HEK293 (cell line): ENCODE results near the gene COMMD8.

Experiments
- CTCF ChIA-PET: fragments of 350-600 bp; formaldehyde crosslinking; extraction: SDS; loops from one replicate; lab custom pipeline; 2021; ENCODE audit warnings: antibody characterized with exemption; lab: Yijun Ruan, JAX
- POLR2A ChIA-PET: fragments of 300-600 bp; formaldehyde crosslinking; extraction: SDS; loops from one replicate; lab custom pipeline; 2020; ENCODE audit warnings: antibody characterized with exemption, inconsistent platforms; lab: Yijun Ruan, JAX
- H3K27ac ChIP-seq: fragments of 200-500 bp; sonication (Bioruptor generic); 2 replicates; pipeline ENCODE4 v1.5.1; 2014; ENCODE audit warnings: low read depth, low read length, control low read depth, inconsistent platforms; ENCODE audit errors: extremely low read depth
- H3K36me3 ChIP-seq, 2 experiments: fragments of 200-500 bp in 1 of 2; sonication (Bioruptor generic) in 1 of 2; 1 replicate in 1 of 2; 2 replicates in 1 of 2; pipeline ENCODE4 v1.5.1; 2014 to 2017; ENCODE audit warnings: inconsistent platforms in 2 of 2, low read length in 2 of 2; ENCODE audit not compliant: control insufficient read depth in 2 of 2, insufficient read depth in 1 of 2
- H3K4me1 ChIP-seq: fragments of 200-500 bp; sonication (Bioruptor generic); 2 replicates; pipeline ENCODE4 v1.5.1; 2014; ENCODE audit warnings: mild to moderate bottlenecking, low read length, inconsistent platforms; ENCODE audit not compliant: control insufficient read depth, insufficient read depth
- H3K4me3 ChIP-seq: 2 replicates; pipeline ENCODE4 v1.5.1; 2011; ENCODE audit warnings: low read depth, mild to moderate bottlenecking, control low read depth, low read length, moderate library complexity
- H3K9me3 ChIP-seq: fragments of 200-500 bp; sonication (Bioruptor generic); 2 replicates; pipeline ENCODE4 v1.5.1; 2014; ENCODE audit warnings: low read depth, low read length, inconsistent platforms; ENCODE audit not compliant: control insufficient read depth, insufficient read depth
- GLI4 ChIP-seq: fragments of 450-650 bp; formaldehyde crosslinking; IDR thresholded peaks from 2 replicates; pipeline ENCODE4 v1.5.1; 2016; ENCODE audit warnings: missing biosample characterization, missing genetic modification characterization
- HOXC10 ChIP-seq: sonication (generic); formaldehyde crosslinking; IDR thresholded peaks from 2 replicates; pipeline ENCODE4 v1.8.1; 2023; ENCODE audit warnings: mild to moderate bottlenecking, missing genetic modification reagents
- IKZF3 ChIP-seq: fragments of 450-650 bp; IDR thresholded peaks from 2 replicates; pipeline ENCODE4 v1.5.0; 2018; ENCODE audit warnings: missing biosample characterization, mild to moderate bottlenecking, missing genetic modification characterization, moderate library complexity
- MYNN ChIP-seq: fragments of 450-650 bp; formaldehyde crosslinking; IDR thresholded peaks from 2 replicates; pipeline ENCODE4 v1.5.1; 2016; ENCODE audit warnings: missing biosample characterization, missing genetic modification characterization, borderline replicate concordance
- PRDM10 ChIP-seq: fragments of 450-650 bp; formaldehyde crosslinking; IDR thresholded peaks from 2 replicates; pipeline ENCODE4 v1.5.1; 2016; ENCODE audit warnings: missing biosample characterization, missing genetic modification characterization
- ZBTB20 ChIP-seq: fragments of 450-650 bp; formaldehyde crosslinking; IDR thresholded peaks from 2 replicates; pipeline ENCODE4 v1.5.1; 2016; ENCODE audit warnings: missing biosample characterization, missing genetic modification characterization
- ZBTB21 ChIP-seq: fragments of 450-650 bp; formaldehyde crosslinking; IDR thresholded peaks from 2 replicates; pipeline ENCODE4 v1.5.1; 2017; ENCODE audit warnings: missing biosample characterization, missing genetic modification characterization
- ZEB2 ChIP-seq: fragments of 450-650 bp; formaldehyde crosslinking; IDR thresholded peaks from 2 replicates; pipeline ENCODE4 v1.5.1; 2016; ENCODE audit warnings: missing biosample characterization, missing genetic modification characterization
- ZFHX2 ChIP-seq: fragments of 450-650 bp; formaldehyde crosslinking; conservative IDR thresholded peaks from 2 replicates; pipeline ENCODE4 v1.5.1; 2016; ENCODE audit warnings: missing biosample characterization, missing genetic modification characterization
- ZNF114 ChIP-seq: fragments of 450-650 bp; formaldehyde crosslinking; IDR thresholded peaks from 2 replicates; pipeline ENCODE4 v1.5.0; 2017; ENCODE audit warnings: missing biosample characterization, missing genetic modification characterization
- ZNF138 ChIP-seq: fragments of 450-650 bp; formaldehyde crosslinking; IDR thresholded peaks from 2 replicates; pipeline ENCODE4 v1.5.1; 2016; ENCODE audit warnings: missing biosample characterization, missing genetic modification characterization, borderline replicate concordance
- ZNF146 ChIP-seq: fragments of 450-650 bp; formaldehyde crosslinking; IDR thresholded peaks from 2 replicates; pipeline ENCODE4 v1.5.1; 2016; ENCODE audit warnings: missing biosample characterization, missing genetic modification characterization
- ZNF148 ChIP-seq: fragments of 450-650 bp; formaldehyde crosslinking; IDR thresholded peaks from 2 replicates; pipeline ENCODE4 v1.5.0; 2017; ENCODE audit warnings: missing biosample characterization, missing genetic modification characterization, borderline replicate concordance
- ZNF2 ChIP-seq: fragments of 450-650 bp; formaldehyde crosslinking; IDR thresholded peaks from 2 replicates; pipeline ENCODE4 v1.5.1; 2016; ENCODE audit warnings: missing biosample characterization, missing genetic modification characterization
- ZNF223 ChIP-seq: fragments of 450-650 bp; formaldehyde crosslinking; IDR thresholded peaks from 2 replicates; pipeline ENCODE4 v1.5.1; 2016; ENCODE audit warnings: missing biosample characterization, missing genetic modification characterization
- ZNF302 ChIP-seq: fragments of 450-650 bp; formaldehyde crosslinking; IDR thresholded peaks from 2 replicates; pipeline ENCODE4 v1.5.1; 2016; ENCODE audit warnings: missing biosample characterization, missing genetic modification characterization, low read depth
- ZNF335 ChIP-seq: fragments of 450-650 bp; formaldehyde crosslinking; conservative IDR thresholded peaks from 2 replicates; pipeline ENCODE4 v1.5.1; 2016; ENCODE audit warnings: missing biosample characterization, missing genetic modification characterization
- ZNF341 ChIP-seq: fragments of 450-650 bp; formaldehyde crosslinking; IDR thresholded peaks from 2 replicates; pipeline ENCODE4; 2016; ENCODE audit warnings: low read depth, missing biosample characterization, missing genetic modification characterization
- ZNF416 ChIP-seq: fragments of 450-650 bp; formaldehyde crosslinking; IDR thresholded peaks from 2 replicates; pipeline ENCODE4 v1.5.1; 2016; ENCODE audit warnings: missing biosample characterization, missing genetic modification characterization
- ZNF433 ChIP-seq: fragments of 450-650 bp; formaldehyde crosslinking; IDR thresholded peaks from 2 replicates; pipeline ENCODE4 v1.5.1; 2016; ENCODE audit warnings: missing biosample characterization, missing genetic modification characterization, low read depth
- ZNF513 ChIP-seq: fragments of 450-650 bp; IDR thresholded peaks from 2 replicates; pipeline ENCODE4 v1.5.1; 2018; ENCODE audit warnings: missing biosample characterization, missing genetic modification characterization
- ZNF544 ChIP-seq: fragments of 450-650 bp; formaldehyde crosslinking; IDR thresholded peaks from 2 replicates; pipeline ENCODE4 v1.5.0; 2017; ENCODE audit warnings: missing biosample characterization, missing genetic modification characterization
- ZNF558 ChIP-seq: fragments of 450-650 bp; formaldehyde crosslinking; IDR thresholded peaks from 2 replicates; pipeline ENCODE4 v1.5.1; 2016; ENCODE audit warnings: missing biosample characterization, missing genetic modification characterization
- ZNF561 ChIP-seq: fragments of 450-650 bp; IDR thresholded peaks from 2 replicates; pipeline ENCODE4 v1.5.1; 2018; ENCODE audit warnings: missing biosample characterization, missing genetic modification characterization, borderline replicate concordance
- ZNF645 ChIP-seq: fragments of 450-650 bp; formaldehyde crosslinking; IDR thresholded peaks from 2 replicates; pipeline ENCODE4; 2016; ENCODE audit warnings: missing biosample characterization, missing genetic modification characterization
- ZNF664 ChIP-seq: fragments of 450-650 bp; formaldehyde crosslinking; IDR thresholded peaks from 2 replicates; pipeline ENCODE4 v1.5.1; 2016; ENCODE audit warnings: missing biosample characterization, missing genetic modification characterization
- ZNF776 ChIP-seq: fragments of 450-650 bp; formaldehyde crosslinking; IDR thresholded peaks from 2 replicates; pipeline ENCODE4 v1.5.0; 2017; ENCODE audit warnings: missing biosample characterization, missing genetic modification characterization, borderline replicate concordance
- ZNF792 ChIP-seq: fragments of 450-650 bp; formaldehyde crosslinking; IDR thresholded peaks from 2 replicates; pipeline ENCODE4 v1.5.1; 2016; ENCODE audit warnings: missing biosample characterization, missing genetic modification characterization

Gene COMMD8

GRCh38 chr4:47418147-47418546 lies 45.4 kb downstream of the COMMD8 start (continued):
- TF ChIP-seq ZNF148 (tag by site-specific recombination): no peak
- TF ChIP-seq ZNF776 (tag by site-specific recombination): no peak

- no peak overlapping the region for H3K4me3 ChIP-seq
- H3K36me3 ChIP-seq: no peaks in the 10 kb centered on the region
- no peaks in the 10 kb centered on the region for H3K9me3 ChIP-seq
- no peak overlapping the region for H3K27ac ChIP-seq
- ChIA-PET CTCF (interaction anchor here (1.1 kb wide), 1 partner anchor 149 kb away, joined by 3 read pairs; no protein-coding TSS in a partner anchor), POLR2A (no interaction called here)
- TF ChIP-seq ZNF335 (tag by site-specific recombination) (no peak), ZNF138 (tag by site-specific recombination) (no peak), IKZF3 (tag by site-specific recombination) (no peak), ZNF544 (tag by site-specific recombination) (no peak), ZNF561 (tag by site-specific recombination) (no peak), ZBTB20 (tag by site-specific recombination) (no peak), ZNF341 (tag by site-specific recombination) (no peak), ZNF792 (tag by site-specific recombination) (no peak), ZNF664 (tag by site-specific recombination) (no peak), GLI4 (no peak), ZNF114 (tag by site-specific recombination) (no peak)
- H3K4me1 ChIP-seq: no peaks in the 10 kb centered on the region
These were observed 47.8 kb downstream of the COMMD8 start for GRCh38 chr4:47415719-47416118.

- H3K9me3 ChIP-seq: no peaks in the 10 kb centered on the region
- H3K36me3 ChIP-seq: no peaks in the 10 kb centered on the region
- H3K4me3 ChIP-seq: no peak overlapping the region
- H3K4me1 ChIP-seq: no peaks in the 10 kb centered on the region
- H3K27ac ChIP-seq: no peak overlapping the region
- POLR2A ChIA-PET: no interaction called here
- CTCF ChIA-PET: no interaction called here
- no peak for TF ChIP-seq ZFHX2 (tag by site-specific recombination)
- no peak for TF ChIP-seq ZNF558 (tag by site-specific recombination)
- TF ChIP-seq ZNF2: no peak
- TF ChIP-seq ZBTB21: no peak
- no peak for TF ChIP-seq ZNF433 (tag by site-specific recombination)
- TF ChIP-seq ZNF223 (tag by site-specific recombination): no peak
- no peak for TF ChIP-seq HOXC10
- no peak for TF ChIP-seq ZNF513 (tag by site-specific recombination)
- TF ChIP-seq PRDM10 (tag by site-specific recombination): no peak
- TF ChIP-seq ZEB2 (tag by site-specific recombination): no peak
- TF ChIP-seq ZNF302 (tag by site-specific recombination): no peak
- no peak for TF ChIP-seq ZNF146 (tag by site-specific recombination)
- no peak for TF ChIP-seq ZNF416 (tag by site-specific recombination)
- no peak for TF ChIP-seq MYNN (tag by site-specific recombination)
- no peak for TF ChIP-seq ZNF645
These were observed 50.0 kb downstream of the COMMD8 start for GRCh38 chr4:47413521-47413920.
